ENCODE measurements around the gene SSH2.

SSH2 gene

GRCh38 chr17:29838961-29839360 lies 91.1 kb downstream of the SSH2 start:
- Mint-ChIP-seq H3K4me1 (no peaks in the 10 kb centered on the region), H3K4me3 (no peak overlapping the region), H3K9me3 (no peaks in the 10 kb centered on the region), H3K36me3 (ENCODE audit: insufficient read depth) (no peaks in the 10 kb centered on the region), H3K27me3 (no peaks in the 10 kb centered on the region), H3K27ac (ENCODE audit: low read depth) (no peak overlapping the region)
- DNase-seq (ENCODE audit: low spot score in 2 of 2) (no peak), ATAC-seq (replicated peaks; ENCODE audit: extremely low read depth, poor library complexity, severe bottlenecking) (no peak)

DNA sequence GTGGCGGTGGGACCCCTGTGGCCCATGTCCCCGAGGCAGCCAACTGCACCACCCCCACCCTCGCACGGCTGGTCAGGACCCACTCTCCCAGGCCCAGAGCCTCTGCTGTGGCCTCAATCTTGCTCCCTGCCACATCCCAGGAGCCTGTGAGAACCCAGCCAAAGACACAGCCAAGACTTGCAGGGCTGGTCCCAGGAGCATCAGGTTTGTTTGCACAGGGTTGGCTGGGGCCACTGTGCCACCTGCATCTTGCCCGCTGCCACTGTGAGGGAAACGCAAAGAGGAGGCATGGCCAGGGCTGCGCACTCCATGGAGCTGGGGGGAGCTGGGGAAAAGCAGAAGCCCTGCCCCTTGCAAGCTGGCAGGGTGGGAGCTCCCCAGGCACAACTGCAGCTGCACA lies 92.5 kb downstream of the SSH2 start:
- H3K4me1 Mint-ChIP-seq = no peaks in the 10 kb centered on the region
- no peak overlapping the region for H3K4me3 Mint-ChIP-seq
- H3K27ac Mint-ChIP-seq (ENCODE audit: low read depth) = no peak overlapping the region
- H3K36me3 Mint-ChIP-seq (ENCODE audit: insufficient read depth) = no peaks in the 10 kb centered on the region
- H3K27me3 Mint-ChIP-seq = no peaks in the 10 kb centered on the region
- H3K9me3 Mint-ChIP-seq = no peaks in the 10 kb centered on the region
- ATAC-seq (replicated peaks; ENCODE audit: extremely low read depth, poor library complexity, severe bottlenecking) = no peak
- DNase-seq (ENCODE audit: low spot score in 2 of 2) = no peak

DNA sequence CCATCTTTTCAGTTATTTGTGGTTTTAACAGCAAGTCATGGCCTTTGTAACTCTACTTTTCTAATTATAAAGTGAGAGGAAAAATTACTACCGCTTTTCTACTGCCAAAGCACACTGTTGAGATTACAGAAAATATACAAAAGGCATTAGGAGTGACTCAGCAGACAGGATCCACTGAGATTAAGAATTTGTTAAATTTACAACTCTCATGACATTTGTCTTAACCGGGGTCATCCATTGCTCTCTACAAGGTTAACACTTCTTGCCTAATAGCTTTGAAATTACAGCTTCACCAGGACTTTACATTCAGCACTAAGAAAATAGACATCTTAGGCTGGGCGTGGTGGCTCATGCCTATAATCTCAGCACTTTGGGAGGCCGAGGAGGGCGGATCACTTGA lies 93.4 kb downstream of the SSH2 start:
- H3K9me3 Mint-ChIP-seq = no peaks in the 10 kb centered on the region
- DNase-seq (ENCODE audit: low spot score in 2 of 2) = no peak
- H3K4me1 Mint-ChIP-seq = no peaks in the 10 kb centered on the region
- H3K36me3 Mint-ChIP-seq (ENCODE audit: insufficient read depth) = peaks cover 4% of the 10 kb centered on the region
- no peak for ATAC-seq (replicated peaks; ENCODE audit: extremely low read depth, poor library complexity, severe bottlenecking)
- H3K27me3 Mint-ChIP-seq = no peaks in the 10 kb centered on the region
- H3K27ac Mint-ChIP-seq (ENCODE audit: low read depth) = no peak overlapping the region
- no peak overlapping the region for H3K4me3 Mint-ChIP-seq

- no peak overlapping the region for H3K27ac Mint-ChIP-seq (ENCODE audit: low read depth)
- no peak for ATAC-seq (replicated peaks; ENCODE audit: extremely low read depth, poor library complexity, severe bottlenecking)
Measured at GRCh38 chr17:29835435-29836351, 94.3 kb downstream of the SSH2 start.

GRCh38 chr17:29833801-29834200 lies 96.2 kb downstream of the SSH2 start:
- H3K27ac Mint-ChIP-seq (ENCODE audit: low read depth) = no peak overlapping the region
- H3K4me1 Mint-ChIP-seq = peaks cover 13% of the 10 kb centered on the region
- no peak overlapping the region for H3K4me3 Mint-ChIP-seq
- H3K36me3 Mint-ChIP-seq (ENCODE audit: insufficient read depth) = peaks cover 5% of the 10 kb centered on the region
- ATAC-seq (replicated peaks; ENCODE audit: extremely low read depth, poor library complexity, severe bottlenecking) = no peak
- no peaks in the 10 kb centered on the region for H3K27me3 Mint-ChIP-seq
- no peak for DNase-seq (ENCODE audit: low spot score in 2 of 2)
- H3K9me3 Mint-ChIP-seq = no peaks in the 10 kb centered on the region

More at GRCh38 chr17:29835435-29836351, 94.3 kb downstream of the SSH2 start:
- H3K4me1 Mint-ChIP-seq = peaks cover 5% of the 10 kb centered on the region
- H3K27me3 Mint-ChIP-seq = no peaks in the 10 kb centered on the region
- no peak for DNase-seq (ENCODE audit: low spot score in 2 of 2)
- no peaks in the 10 kb centered on the region for H3K9me3 Mint-ChIP-seq
- H3K4me3 Mint-ChIP-seq = no peak overlapping the region
- peaks cover 4% of the 10 kb centered on the region for H3K36me3 Mint-ChIP-seq (ENCODE audit: insufficient read depth)

- Mint-ChIP-seq H3K4me1 (peaks cover 18% of the 10 kb centered on the region), H3K27ac (ENCODE audit: low read depth) (no peak overlapping the region)
Measured at GRCh38 chr17:29828676-29829284, 101.2 kb downstream of the SSH2 start.

DNA sequence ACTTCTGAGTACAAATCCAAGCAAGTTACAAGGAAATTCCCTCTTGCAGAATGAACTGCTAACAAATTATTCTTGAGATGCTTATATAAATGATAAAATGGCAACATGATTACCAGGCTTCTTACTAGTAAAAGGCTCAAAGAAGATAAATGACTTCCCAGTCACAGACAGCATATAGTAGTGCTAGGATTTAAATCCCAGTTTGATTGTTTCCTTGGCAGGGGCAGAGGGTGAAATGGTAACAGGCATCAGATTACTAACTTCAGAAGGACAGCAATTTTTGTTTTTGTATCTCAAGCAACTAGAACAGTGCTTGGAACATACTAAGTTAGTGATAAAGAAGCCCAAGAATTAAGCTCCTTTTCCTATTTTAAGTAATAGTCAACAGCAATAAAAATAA lies 102.8 kb downstream of the SSH2 start:
- no peak overlapping the region for H3K27ac Mint-ChIP-seq (ENCODE audit: low read depth)
- DNase-seq (ENCODE audit: low spot score in 2 of 2) = no peak
- peaks cover 18% of the 10 kb centered on the region for H3K4me1 Mint-ChIP-seq
- H3K9me3 Mint-ChIP-seq = no peaks in the 10 kb centered on the region
- ATAC-seq (replicated peaks; ENCODE audit: extremely low read depth, poor library complexity, severe bottlenecking) = no peak
- H3K4me3 Mint-ChIP-seq = no peak overlapping the region
- H3K36me3 Mint-ChIP-seq (ENCODE audit: insufficient read depth) = peaks cover 4% of the 10 kb centered on the region
- H3K27me3 Mint-ChIP-seq = no peaks in the 10 kb centered on the region

More at GRCh38 chr17:29828676-29829284, 101.2 kb downstream of the SSH2 start:
- Mint-ChIP-seq H3K27me3 (no peaks in the 10 kb centered on the region), H3K9me3 (no peaks in the 10 kb centered on the region), H3K4me3 (no peak overlapping the region), H3K36me3 (ENCODE audit: insufficient read depth) (peaks cover 5% of the 10 kb centered on the region)
- DNase-seq (ENCODE audit: low spot score in 2 of 2) (no peak), ATAC-seq (replicated peaks; ENCODE audit: extremely low read depth, poor library complexity, severe bottlenecking) (no peak)

DNA sequence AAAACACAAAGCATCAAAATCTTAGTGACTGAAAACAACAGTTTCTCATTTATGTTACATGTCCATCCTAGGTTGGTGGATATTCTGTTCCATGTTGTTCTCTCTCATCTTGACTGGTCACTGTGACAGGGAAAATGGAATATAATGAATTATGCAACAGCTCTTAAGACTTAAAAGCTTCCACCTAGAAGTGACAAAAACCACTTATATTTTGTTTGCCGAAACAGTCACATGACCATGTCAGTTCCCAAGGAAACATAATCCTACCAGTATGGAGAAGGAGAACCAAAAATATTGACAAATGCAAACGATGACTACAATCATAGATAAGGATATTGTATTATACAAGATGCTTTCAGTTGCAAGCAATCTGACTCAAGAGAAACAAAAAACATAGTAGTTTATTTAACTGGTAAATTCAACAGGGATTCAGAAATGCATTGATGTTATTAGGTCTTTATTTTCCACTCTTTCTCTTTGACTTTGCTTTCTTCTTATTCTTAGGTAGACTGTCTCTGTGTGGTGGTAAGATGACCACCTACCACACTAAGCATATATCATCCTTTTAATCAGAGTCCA lies 103.8 kb downstream of the SSH2 start:
- Mint-ChIP-seq H3K36me3 (ENCODE audit: insufficient read depth) (peaks cover 2% of the 10 kb centered on the region), H3K9me3 (no peaks in the 10 kb centered on the region), H3K27me3 (no peaks in the 10 kb centered on the region), H3K27ac (ENCODE audit: low read depth) (no peak overlapping the region), H3K4me3 (no peak overlapping the region), H3K4me1 (peaks cover 18% of the 10 kb centered on the region)
- ATAC-seq (replicated peaks; ENCODE audit: extremely low read depth, poor library complexity, severe bottlenecking) (no peak), DNase-seq (ENCODE audit: low spot score in 2 of 2) (no peak)

DNA sequence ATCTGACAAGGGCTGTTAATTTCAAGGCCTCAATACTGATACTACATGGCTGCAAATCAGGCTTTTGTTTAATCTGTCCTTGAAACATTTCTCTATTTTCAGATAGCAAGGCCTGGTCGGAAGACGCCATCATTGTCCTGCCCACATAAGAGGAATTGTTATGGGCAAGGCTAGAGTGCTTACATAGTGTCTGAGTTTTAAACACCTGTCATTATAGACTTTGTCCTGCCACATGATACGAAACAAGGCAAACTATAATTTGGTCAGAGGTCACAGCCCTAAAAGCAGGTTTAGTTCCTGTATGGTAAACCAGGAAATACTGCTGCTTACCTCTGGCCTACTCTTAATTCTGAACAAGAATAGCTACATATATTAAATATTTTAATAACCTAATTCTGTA lies 104.4 kb downstream of the SSH2 start:
- H3K4me1 Mint-ChIP-seq = peaks cover 12% of the 10 kb centered on the region
- no peak overlapping the region for H3K27ac Mint-ChIP-seq (ENCODE audit: low read depth)
- no peaks in the 10 kb centered on the region for H3K27me3 Mint-ChIP-seq
- H3K36me3 Mint-ChIP-seq (ENCODE audit: insufficient read depth) = peaks cover under 1% of the 10 kb centered on the region
- no peak overlapping the region for H3K4me3 Mint-ChIP-seq
- DNase-seq (ENCODE audit: low spot score in 2 of 2) = no peak
- no peaks in the 10 kb centered on the region for H3K9me3 Mint-ChIP-seq
- no peak for ATAC-seq (replicated peaks; ENCODE audit: extremely low read depth, poor library complexity, severe bottlenecking)

GRCh38 chr17:29821897-29822296 lies 108.1 kb downstream of the SSH2 start:
- H3K36me3 Mint-ChIP-seq (ENCODE audit: insufficient read depth) = peaks cover 2% of the 10 kb centered on the region
- H3K4me1 Mint-ChIP-seq = peaks cover 5% of the 10 kb centered on the region
- H3K9me3 Mint-ChIP-seq = no peaks in the 10 kb centered on the region
- ATAC-seq (replicated peaks; ENCODE audit: extremely low read depth, poor library complexity, severe bottlenecking) = no peak
- H3K27me3 Mint-ChIP-seq = no peaks in the 10 kb centered on the region
- DNase-seq (ENCODE audit: low spot score in 2 of 2) = no peak
- H3K27ac Mint-ChIP-seq (ENCODE audit: low read depth) = no peak overlapping the region
- H3K4me3 Mint-ChIP-seq = no peak overlapping the region

- Mint-ChIP-seq H3K36me3 (ENCODE audit: insufficient read depth) (peaks cover 2% of the 10 kb centered on the region), H3K27ac (ENCODE audit: low read depth) (no peak overlapping the region), H3K9me3 (no peaks in the 10 kb centered on the region), H3K4me3 (no peak overlapping the region), H3K27me3 (no peaks in the 10 kb centered on the region), H3K4me1 (peaks cover 5% of the 10 kb centered on the region)
- DNase-seq (ENCODE audit: low spot score in 2 of 2) = no peak
- no peak for ATAC-seq (replicated peaks; ENCODE audit: extremely low read depth, poor library complexity, severe bottlenecking)
Measured at GRCh38 chr17:29820425-29820824, 109.6 kb downstream of the SSH2 start.

DNA sequence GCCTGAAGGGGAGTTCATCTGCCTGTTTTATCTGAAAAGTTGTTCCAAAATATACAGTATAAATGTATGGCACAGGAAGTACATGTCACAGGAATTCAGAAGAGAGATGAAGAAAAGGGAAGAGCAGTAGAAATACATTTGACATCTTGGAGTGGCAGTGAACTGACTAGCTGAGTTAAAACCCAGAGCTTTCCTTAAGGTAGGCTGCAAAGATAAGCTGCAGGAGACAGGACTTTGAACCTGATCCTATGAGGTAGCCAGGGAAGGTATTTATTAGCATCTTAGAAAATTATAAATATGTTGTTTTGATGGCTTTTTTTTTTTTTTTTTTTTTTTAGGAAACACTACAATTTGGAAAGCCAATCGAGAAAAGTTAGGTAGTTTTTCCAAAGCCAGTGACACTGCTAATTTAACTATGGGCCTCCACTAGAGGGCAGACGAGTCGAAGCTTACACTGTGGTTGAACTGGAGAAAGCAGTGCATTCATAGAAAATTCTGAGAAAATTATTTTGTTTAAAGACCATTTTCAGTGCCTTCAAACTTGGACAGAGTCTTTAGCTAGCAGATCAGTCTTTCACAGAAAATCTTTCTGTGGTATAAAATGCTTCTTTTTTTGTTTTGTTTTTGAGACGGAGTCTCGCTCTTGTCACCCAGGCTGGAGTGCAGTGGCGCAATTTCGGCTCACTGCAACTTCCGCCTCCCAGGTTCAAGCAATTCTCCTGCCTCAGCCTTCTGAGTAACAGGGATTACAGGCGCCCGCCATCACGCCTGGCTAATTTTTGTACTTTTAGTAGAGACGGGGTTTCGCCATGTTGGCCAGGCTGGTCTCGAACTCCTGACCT lies 122.3 kb downstream of the SSH2 start:
- H3K4me3 Mint-ChIP-seq = no peak overlapping the region

More for the DNA sequence above, 122.3 kb downstream of the SSH2 start:
- DNase-seq (ENCODE audit: low spot score in 2 of 2) = peak; percentile 44 to 52
- no peaks in the 10 kb centered on the region for H3K27me3 Mint-ChIP-seq
- H3K9me3 Mint-ChIP-seq = no peaks in the 10 kb centered on the region
- peaks cover 11% of the 10 kb centered on the region for H3K4me1 Mint-ChIP-seq
- peak; percentile 56 for ATAC-seq (replicated peaks; ENCODE audit: extremely low read depth, poor library complexity, severe bottlenecking)
- no peak overlapping the region for H3K27ac Mint-ChIP-seq (ENCODE audit: low read depth)
- H3K36me3 Mint-ChIP-seq (ENCODE audit: insufficient read depth) = peaks cover 2% of the 10 kb centered on the region
